GM12892 (cell line): ENCODE measurements around the gene DDX51. TPM values are rescaled to one million over a fixed set of nuclear protein-coding genes. Genes with fewer than 3 reads are reported as not detected.

Source experiments
- DNase-seq: peaks from one replicate; pipeline ENCODE4 v3.0.0; 2011; ENCODE audit not compliant: insufficient read length
- FAIRE-seq: peaks from 2 replicates; lab custom pipeline; 2011; peaks lifted over from hg19 to GRCh38; lab: Jason Lieb, UNC
- POLR2A ChIP-seq: IDR thresholded peaks from 2 replicates; pipeline ENCODE4 v1.6.1; 2011; ENCODE audit warnings: low read depth, low read length, control low read depth
- POLR2AphosphoS5 ChIP-seq: IDR thresholded peaks from 2 replicates; pipeline ENCODE4 v1.6.1; 2011; ENCODE audit warnings: low read depth, low read length, control low read depth
- TAF1 ChIP-seq: IDR thresholded peaks from 2 replicates; pipeline ENCODE4 v1.6.1; 2011; ENCODE audit warnings: low read depth, mild to moderate bottlenecking, control low read depth, low read length, borderline replicate concordance
- polyA plus RNA-seq: library from polyadenylated mRNA; unstranded; fragments of >200 nt; gene quantifications from one replicate; pipeline ENCODE4 v1.2.1, GENCODE V29; 2012; ENCODE audit warnings: missing spikeins, inconsistent platforms; ENCODE audit not compliant: missing spikeins

Gene DDX51
- 11.2 TPM for polyA plus RNA-seq

- DNase-seq (peak; percentile 97), FAIRE-seq (peak; percentile 100)
- TF ChIP-seq TAF1 (peak; percentile 82), POLR2A (peak; percentile 87; the same call in 1 of the 2 replicates), POLR2AphosphoS5 (peak; percentile 40; the same call in 1 of the 2 replicates)
These were observed at the start of gene DDX51, which contains the start of gene NOC4L for GRCh38 chr12:132144115-132144809. TSS of gene DDX51 (minus strand) at chr12:132144319. CDS start at chr12:132144296, 23 bp downstream. TSS of gene NOC4L (plus strand) at chr12:132144457. CDS start at chr12:132144489, 32 bp downstream.

GRCh38 chr12:132191715-132192553 lies 47.8 kb upstream of the DDX51 start:
- FAIRE-seq = no peak
- TF ChIP-seq POLR2AphosphoS5 (no peak), TAF1 (no peak), POLR2A (no peak)

GRCh38 chr12:132190834-132191500 lies 46.8 kb upstream of the DDX51 start:
- DNase-seq (no peak), FAIRE-seq (no peak)
- no peak for TF ChIP-seq POLR2A
- TF ChIP-seq POLR2AphosphoS5 = no peak
- no peak for TF ChIP-seq TAF1

More at GRCh38 chr12:132191715-132192553, 47.8 kb upstream of the DDX51 start:
- DNase-seq = no peak

- DNase-seq (no peak), FAIRE-seq (no peak)
- TF ChIP-seq POLR2A = no peak
- no peak for TF ChIP-seq TAF1
These were observed 46.1 kb upstream of the DDX51 start for GRCh38 chr12:132190012-132190755.

GRCh38 chr12:132189378-132190011 lies 45.4 kb upstream of the DDX51 start:
- no peak for FAIRE-seq
- peak; percentile 94 for DNase-seq
- TF ChIP-seq POLR2AphosphoS5 = no peak
- TF ChIP-seq TAF1 = no peak
- TF ChIP-seq POLR2A = no peak

GRCh38 chr12:132188916-132189325 lies 44.8 kb upstream of the DDX51 start:
- DNase-seq (no peak), FAIRE-seq (no peak)
- TF ChIP-seq POLR2AphosphoS5 (no peak), POLR2A (no peak), TAF1 (no peak)

- DNase-seq (no peak), FAIRE-seq (no peak)
- no peak for TF ChIP-seq POLR2A
- no peak for TF ChIP-seq TAF1
- TF ChIP-seq POLR2AphosphoS5 = no peak
These were observed 44.4 kb upstream of the DDX51 start for GRCh38 chr12:132188451-132188901.

GRCh38 chr12:132187646-132188450 lies 43.7 kb upstream of the DDX51 start:
- FAIRE-seq = no peak
- no peak for DNase-seq
- TF ChIP-seq POLR2A = no peak
- no peak for TF ChIP-seq POLR2AphosphoS5

- no peak for DNase-seq
- no peak for TF ChIP-seq POLR2A
- no peak for TF ChIP-seq POLR2AphosphoS5
- no peak for TF ChIP-seq TAF1
- FAIRE-seq = no peak
These were observed 42.9 kb upstream of the DDX51 start for GRCh38 chr12:132186857-132187620.
